ENCODE results near the gene TPST2. TPM values are rescaled to one million over a fixed set of nuclear protein-coding genes. Genes with fewer than 3 reads are reported as not detected.

TPST2 gene
- total RNA-seq, 1 donor from 2014 or later, result 26.2 TPM

GRCh38 chr22:26524870-26525269, 65.1 kb downstream of the TPST2 start:
- H3K4me3 ChIP-seq (ENCODE audit: low read depth, low read length), result no peak overlapping the region
- no peak for TF ChIP-seq CTCF (IDR thresholded peaks at IDR 0.05; ENCODE audit: insufficient read depth, low read length, poor library complexity, severe bottlenecking)
- H3K27me3 ChIP-seq (ENCODE audit: control insufficient read depth, insufficient read depth, low read length), result no peaks in the 10 kb centered on the region
- DNase-seq (ENCODE audit: low read depth), result no peak
- H3K36me3 ChIP-seq (ENCODE audit: control insufficient read depth, insufficient read depth, low read length), result no peaks in the 10 kb centered on the region

- no peak for TF ChIP-seq CTCF (IDR thresholded peaks at IDR 0.05; ENCODE audit: insufficient read depth, low read length, poor library complexity, severe bottlenecking)
- no peaks in the 10 kb centered on the region for H3K36me3 ChIP-seq (ENCODE audit: control insufficient read depth, insufficient read depth, low read length)
- no peak overlapping the region for H3K4me3 ChIP-seq (ENCODE audit: low read depth, low read length)
- no peak for DNase-seq (ENCODE audit: low read depth)
- H3K27me3 ChIP-seq (ENCODE audit: control insufficient read depth, insufficient read depth, low read length), result no peaks in the 10 kb centered on the region
Observed at GRCh38 chr22:26522592-26522991, 67.3 kb downstream of the TPST2 start.

DNA sequence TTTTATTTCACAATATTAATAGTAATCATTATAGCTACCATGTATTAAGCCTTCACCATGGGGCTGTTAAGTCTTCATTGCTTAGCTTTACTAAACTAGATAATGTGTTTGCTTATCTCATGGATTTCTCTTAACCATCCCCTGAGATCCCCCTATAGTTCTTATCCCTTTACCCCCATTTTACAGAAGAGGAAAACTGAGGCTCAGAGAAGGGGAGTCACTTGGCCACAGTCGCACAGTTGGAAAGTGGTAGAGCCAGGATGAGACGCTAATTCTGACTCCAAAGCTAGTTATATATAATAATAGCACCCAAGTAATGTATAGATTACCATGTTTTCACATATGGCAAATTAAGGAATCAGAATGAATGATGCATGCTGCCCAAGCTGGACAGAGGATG, 67.9 kb downstream of the TPST2 start:
- Histone ChIP-seq H3K27me3 (ENCODE audit: control insufficient read depth, insufficient read depth, low read length) (no peaks in the 10 kb centered on the region), H3K36me3 (ENCODE audit: control insufficient read depth, insufficient read depth, low read length) (no peaks in the 10 kb centered on the region), H3K4me3 (ENCODE audit: low read depth, low read length) (no peak overlapping the region)
- no peak for TF ChIP-seq CTCF (IDR thresholded peaks at IDR 0.05; ENCODE audit: insufficient read depth, low read length, poor library complexity, severe bottlenecking)
- DNase-seq (ENCODE audit: low read depth), result no peak

DNA sequence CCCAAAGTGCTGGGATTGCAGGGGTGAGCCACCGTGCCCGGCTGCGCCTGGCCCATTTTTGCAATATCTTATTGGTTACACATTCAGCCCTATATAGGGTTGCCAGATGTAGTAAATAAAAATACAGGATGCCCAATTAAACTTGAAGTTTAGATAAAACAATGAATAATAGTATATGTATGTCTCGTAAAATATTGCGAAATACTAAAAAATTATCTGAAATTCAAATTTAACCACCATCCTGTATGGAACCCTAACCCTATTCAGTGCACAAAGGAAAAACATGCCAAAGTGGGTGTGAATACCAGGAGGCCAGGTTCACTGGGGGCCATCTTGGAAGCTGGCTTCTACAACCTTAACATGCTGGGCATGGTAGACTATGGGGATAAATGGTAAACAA, 72.5 kb downstream of the TPST2 start:
- TF ChIP-seq CTCF (IDR thresholded peaks at IDR 0.05; ENCODE audit: insufficient read depth, low read length, poor library complexity, severe bottlenecking), result no peak
- DNase-seq (ENCODE audit: low read depth), result no peak
- Histone ChIP-seq H3K4me3 (ENCODE audit: low read depth, low read length) (no peak overlapping the region), H3K36me3 (ENCODE audit: control insufficient read depth, insufficient read depth, low read length) (no peaks in the 10 kb centered on the region), H3K27me3 (ENCODE audit: control insufficient read depth, insufficient read depth, low read length) (no peaks in the 10 kb centered on the region)

GRCh38 chr22:26516503-26516902, 73.4 kb downstream of the TPST2 start:
- TF ChIP-seq CTCF (IDR thresholded peaks at IDR 0.05; ENCODE audit: insufficient read depth, low read length, poor library complexity, severe bottlenecking), result no peak
- DNase-seq (ENCODE audit: low read depth), result no peak
- H3K4me3 ChIP-seq (ENCODE audit: low read depth, low read length), result no peak overlapping the region
- H3K27me3 ChIP-seq (ENCODE audit: control insufficient read depth, insufficient read depth, low read length), result no peaks in the 10 kb centered on the region
- no peaks in the 10 kb centered on the region for H3K36me3 ChIP-seq (ENCODE audit: control insufficient read depth, insufficient read depth, low read length)

DNA sequence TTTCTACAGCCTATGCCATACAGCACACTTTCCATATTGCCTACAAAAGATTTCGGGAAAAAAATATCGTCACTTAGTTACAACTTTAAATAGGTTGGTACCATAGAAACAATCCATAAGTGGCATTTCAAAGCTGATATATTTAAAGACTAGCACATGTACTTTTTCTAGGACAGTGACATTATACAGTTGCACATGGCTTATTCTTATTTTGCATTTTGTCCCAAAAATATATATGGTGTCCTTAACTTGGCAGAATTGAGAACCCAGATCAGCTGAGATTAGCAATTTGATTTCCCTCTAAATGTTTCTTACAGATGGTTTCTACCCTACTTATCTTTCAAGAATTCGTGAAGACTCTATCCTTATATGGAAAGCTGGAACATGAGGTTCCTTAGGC, 74.0 kb downstream of the TPST2 start:
- no peak for TF ChIP-seq CTCF (IDR thresholded peaks at IDR 0.05; ENCODE audit: insufficient read depth, low read length, poor library complexity, severe bottlenecking)

More for the DNA sequence above, 74.0 kb downstream of the TPST2 start:
- DNase-seq (ENCODE audit: low read depth), result no peak
- Histone ChIP-seq H3K4me3 (ENCODE audit: low read depth, low read length) (no peak overlapping the region), H3K27me3 (ENCODE audit: control insufficient read depth, insufficient read depth, low read length) (no peaks in the 10 kb centered on the region), H3K36me3 (ENCODE audit: control insufficient read depth, insufficient read depth, low read length) (no peaks in the 10 kb centered on the region)
